NOMO-1 treated with dmso at 0.1 percent for 144 hours (cell line): ENCODE results near the gene SYNGR3.
"Not testable (repeated sequence)": the region's sequence is repeated elsewhere in the genome, so short reads cannot be mapped to it uniquely, and the experiment has no call there.

Experiments
- DNase-seq: peaks from one replicate; lab custom pipeline; 2025; ENCODE audit not compliant: unreplicated experiment; lab: John Stamatoyannopoulos, UW

SYNGR3 gene, protein sequence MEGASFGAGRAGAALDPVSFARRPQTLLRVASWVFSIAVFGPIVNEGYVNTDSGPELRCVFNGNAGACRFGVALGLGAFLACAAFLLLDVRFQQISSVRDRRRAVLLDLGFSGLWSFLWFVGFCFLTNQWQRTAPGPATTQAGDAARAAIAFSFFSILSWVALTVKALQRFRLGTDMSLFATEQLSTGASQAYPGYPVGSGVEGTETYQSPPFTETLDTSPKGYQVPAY

DNA sequence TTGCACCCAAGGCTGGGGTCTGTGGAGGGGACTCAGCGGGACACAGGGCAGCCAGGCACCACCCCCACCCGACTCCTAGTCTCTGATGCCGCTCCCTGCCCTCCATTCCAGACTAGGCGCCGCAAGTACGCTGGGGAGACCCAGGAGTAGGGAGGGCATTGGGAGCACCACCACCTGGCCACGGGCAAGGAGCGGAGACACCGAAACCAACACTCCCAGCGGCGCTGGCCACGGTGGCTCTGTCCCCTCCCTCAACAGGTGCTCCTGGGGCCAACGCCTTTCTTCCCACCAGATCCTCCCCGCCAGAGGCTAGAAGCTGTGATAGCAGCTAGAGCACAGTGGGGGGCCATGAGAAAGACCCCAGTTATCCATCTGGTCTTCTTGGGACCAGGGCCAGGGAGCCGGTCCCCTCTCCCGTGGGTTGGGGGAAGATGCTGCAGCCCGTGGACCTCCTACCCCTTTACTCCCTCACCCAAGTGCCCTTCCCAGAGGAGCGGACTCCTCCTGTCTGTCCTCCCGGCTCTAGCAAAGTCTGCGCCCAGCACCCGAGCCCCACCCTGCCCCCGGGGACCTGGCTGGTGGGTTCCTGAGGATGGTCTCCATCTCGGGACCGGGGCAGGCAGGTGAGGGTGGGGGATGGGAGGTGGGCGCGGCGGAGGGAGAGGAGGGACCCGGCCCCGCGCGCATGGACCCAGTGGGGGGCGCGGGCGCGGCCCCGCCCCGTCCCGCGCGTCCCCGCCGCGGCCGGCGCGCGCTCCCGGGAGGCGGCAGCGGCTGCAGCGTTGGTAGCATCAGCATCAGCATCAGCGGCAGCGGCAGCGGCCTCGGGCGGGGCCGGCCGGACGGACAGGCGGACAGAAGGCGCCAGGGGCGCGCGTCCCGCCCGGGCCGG lies at the start of gene SYNGR3:
SYNGR3 (plus strand) TSS at position 762 of the 892 bp plus-strand sequence. CDS start 133 bp downstream, outside the sequence.
- no peak for DNase-seq

GRCh38 chr16:1940273-1941161 lies 49.3 kb upstream of the SYNGR3 start:
- no peak for DNase-seq

DNA sequence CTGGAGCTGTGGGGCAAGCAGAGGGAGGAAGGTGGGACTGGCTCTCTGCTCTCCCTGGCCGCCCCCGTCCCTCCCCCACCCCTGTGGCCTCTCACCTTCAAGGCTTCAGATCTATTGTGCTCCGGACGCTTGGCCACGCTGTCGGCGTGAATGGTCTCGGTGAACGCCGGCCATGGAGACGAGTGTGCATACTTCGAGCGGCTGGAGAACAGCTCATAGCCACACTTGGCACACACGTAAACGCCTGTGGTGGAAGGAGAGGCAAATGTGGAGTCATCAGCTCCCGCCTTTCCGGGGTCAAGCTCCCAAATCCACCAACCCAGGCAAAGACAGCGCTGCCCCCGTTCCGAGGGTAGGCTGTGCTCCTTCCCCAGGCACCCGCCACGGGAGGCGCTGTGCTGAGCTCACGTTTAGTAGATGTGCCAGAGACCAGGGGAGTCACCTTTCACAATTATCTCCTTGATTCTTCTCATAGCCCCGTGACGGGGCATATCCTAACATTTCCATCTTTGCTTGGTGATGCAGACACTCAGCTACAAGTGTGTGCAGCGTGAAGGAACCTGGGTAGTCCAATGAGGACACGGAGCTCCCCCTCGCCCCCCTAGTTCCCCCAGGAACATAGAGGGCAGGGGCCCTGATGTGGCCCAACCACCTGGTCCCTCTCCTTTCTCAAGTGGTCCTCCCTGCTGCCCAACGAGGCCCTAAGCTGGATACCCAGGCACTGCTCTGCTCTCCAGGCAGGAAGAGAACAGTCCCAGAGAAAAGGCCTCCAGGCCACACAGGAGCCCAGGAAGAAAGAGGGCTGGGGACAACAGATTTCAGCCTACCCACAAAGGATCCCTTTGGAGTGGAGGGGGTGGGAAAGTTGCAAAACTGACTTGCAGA lies 48.4 kb upstream of the SYNGR3 start:
- peak; percentile 36 for DNase-seq

- DNase-seq, result peak; percentile 55
Observed at GRCh38 chr16:1942047-1942809, 47.5 kb upstream of the SYNGR3 start.

GRCh38 chr16:1942810-1943726 lies 46.7 kb upstream of the SYNGR3 start, which contains the start of gene MSRB1:
Gene MSRB1 (minus strand): TSS chr16:1943199. CDS start chr16:1943156, 43 bp downstream.
- peak; percentile 98 for DNase-seq

DNA sequence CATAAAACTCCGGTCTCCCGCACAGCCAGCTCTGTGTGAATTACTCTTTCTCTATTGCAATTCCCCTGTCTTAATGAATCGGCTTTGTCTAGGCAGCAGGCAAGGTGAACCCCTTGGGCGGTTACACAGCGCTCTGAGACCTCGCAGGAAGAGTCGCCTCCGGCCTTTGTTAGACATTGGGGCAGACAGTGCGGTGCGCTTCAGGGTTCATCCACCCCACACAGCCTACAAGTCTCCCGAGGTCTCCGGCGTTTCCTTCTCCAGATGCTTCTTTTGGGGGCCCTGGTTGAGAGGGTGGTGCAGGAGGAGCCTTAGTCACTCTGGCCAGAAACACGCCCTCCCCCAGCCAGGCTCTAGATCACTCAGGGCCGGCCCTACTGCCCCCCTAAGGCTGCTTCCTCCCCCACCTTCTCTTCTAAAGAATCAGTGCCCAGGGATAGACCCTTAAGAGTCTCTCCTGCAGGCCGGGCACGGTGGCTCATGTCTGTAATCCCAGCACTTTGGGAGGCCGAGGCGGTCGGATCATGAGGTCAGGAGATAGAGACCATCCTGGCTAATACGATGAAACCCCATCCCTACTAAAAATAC lies 45.1 kb upstream of the SYNGR3 start:
- DNase-seq, result no peak

DNA sequence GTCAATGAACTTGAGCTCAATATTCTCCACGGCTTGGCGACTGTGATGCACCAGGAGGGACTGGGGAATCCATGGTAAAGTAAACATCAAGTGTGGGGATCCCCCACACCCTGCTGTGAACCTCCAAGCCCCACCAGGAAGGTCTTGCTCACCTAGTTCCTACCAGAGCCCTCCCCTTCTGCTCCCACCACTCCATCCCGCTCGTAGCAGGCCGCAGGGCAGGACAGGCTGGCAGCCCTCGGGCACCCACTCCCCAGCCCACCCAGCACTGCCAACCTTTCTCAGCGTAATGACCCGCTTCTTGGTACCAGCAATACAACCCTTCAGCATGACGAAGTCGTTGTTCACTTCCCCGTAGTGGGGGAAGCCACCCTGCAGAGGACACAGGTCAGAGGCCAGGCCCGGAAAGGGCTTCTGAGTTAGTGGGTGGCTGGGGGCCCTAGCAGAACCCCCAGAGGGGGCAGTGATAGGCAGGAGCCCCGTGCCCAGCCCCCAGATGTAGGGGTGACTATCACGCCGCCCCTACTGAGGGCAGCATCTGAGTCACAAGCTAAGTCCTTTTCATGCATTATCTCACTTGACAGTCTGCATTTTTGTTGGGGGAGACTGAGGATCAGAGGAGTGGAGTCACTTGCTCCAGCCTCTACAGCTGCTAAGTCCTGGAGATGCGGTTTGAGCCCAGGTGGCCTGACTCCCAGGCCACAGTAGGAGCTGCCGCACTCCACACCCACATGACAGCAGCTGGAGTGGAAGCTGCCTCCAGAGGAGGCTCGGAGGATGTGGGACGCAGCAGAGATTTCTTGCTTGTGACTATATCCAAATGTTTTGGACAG lies 44.0 kb upstream of the SYNGR3 start:
- no peak for DNase-seq

DNA sequence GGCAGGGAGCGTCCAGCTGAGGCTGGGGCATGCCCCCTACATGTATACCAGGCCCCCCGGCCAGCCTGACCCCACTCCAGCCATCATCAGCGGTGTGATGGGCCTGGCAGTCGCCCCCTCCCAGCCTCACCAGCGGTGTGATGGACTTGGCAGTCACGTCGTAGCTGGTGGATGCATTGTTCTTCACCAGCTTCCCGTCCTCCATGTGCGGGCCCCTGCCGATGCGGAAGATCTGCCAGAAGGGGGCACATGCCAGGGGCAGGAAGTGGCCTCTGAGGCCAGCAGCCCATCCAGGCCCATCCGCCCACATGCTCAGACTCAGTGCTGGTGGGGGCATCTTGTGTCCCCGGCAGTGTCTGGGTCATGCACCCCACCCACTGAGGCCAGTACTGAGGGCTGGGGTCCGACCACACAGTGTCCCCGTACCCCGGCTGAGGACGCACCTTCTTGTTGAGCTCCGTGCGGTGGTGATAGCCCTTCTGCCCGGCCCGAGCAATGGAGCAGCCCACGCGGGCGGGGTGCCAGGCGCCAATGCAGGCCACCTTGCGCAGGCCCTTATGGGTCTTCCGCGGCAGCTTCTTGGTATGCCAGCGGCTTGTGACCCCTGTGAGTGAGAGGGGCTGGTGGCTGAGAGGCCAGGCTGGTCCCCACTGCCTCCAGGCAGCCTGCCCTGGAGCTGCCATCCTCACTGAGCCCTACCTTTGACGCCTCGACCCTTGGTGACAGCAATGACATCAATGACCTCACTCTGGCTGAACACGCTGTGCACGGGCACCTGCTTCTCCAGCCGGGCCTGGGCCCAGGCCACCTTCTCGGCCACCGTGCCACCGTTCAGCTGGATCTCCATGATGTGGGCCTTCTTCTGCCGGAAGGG lies 43.0 kb upstream of the SYNGR3 start:
- DNase-seq, result no peak

DNA sequence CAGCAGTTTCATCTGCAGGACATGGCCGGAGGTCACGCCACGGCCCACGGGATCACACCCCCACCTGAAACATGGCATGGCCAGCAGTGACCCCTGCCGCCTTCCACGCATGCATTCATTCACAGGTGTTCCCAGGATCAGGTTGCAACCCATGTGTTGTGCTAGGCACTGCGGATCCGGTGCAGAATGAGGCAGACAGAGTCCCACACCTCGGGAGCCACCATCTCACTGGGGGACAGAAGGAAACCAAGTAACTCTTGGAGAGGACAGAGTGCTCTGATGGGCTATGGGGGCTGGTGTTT lies 42.5 kb upstream of the SYNGR3 start:
- DNase-seq, result no peak

GRCh38 chr16:1949507-1949906 lies 40.3 kb upstream of the SYNGR3 start:
- no peak for DNase-seq

- no peak for DNase-seq
Observed at GRCh38 chr16:1950047-1950446, 39.7 kb upstream of the SYNGR3 start.

DNA sequence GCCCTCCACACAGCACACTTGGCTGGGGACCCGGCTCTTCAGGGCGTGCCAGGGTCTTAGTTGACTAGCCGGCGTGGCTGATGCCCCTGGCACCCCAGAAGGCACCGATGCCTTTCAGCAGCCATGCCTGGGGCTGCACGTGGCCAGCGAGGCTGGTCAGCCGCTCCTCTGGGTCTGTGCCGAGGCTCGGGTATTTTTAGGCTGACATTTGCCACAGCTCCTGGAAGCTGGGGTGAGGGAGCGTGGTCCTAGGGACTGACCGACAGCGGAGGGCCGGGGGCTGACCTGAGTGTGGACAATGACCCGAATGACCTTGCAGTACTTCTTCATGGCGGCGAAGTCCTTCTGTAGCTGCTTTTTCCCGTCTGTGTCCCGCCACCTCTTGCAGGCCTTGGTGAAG lies 39.2 kb upstream of the SYNGR3 start:
- no peak for DNase-seq

DNA sequence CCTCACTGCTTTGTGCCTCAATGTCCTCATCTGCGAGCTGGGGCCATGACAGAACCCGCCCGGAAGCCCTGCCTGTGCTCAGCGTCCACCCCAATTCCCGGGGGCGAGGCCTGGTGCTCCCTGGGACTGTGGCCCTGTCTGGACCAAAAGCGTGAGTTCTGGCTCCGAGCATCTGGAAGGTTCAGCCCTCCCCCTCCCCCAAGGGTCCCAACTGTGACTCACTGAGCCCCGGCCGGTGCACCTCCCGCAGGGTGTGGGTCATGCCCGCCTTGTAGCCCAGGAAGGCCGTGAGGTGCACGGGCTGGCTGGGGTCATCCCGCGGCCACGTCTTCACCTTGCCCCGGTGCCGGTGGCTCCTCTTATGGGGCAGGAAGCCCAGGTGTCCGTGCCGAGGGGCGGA lies 36.0 kb upstream of the SYNGR3 start:
- DNase-seq, result no peak

- not testable (repeated sequence) for DNase-seq
Observed at GRCh38 chr16:1957434-1958142, 32.2 kb upstream of the SYNGR3 start.

DNA sequence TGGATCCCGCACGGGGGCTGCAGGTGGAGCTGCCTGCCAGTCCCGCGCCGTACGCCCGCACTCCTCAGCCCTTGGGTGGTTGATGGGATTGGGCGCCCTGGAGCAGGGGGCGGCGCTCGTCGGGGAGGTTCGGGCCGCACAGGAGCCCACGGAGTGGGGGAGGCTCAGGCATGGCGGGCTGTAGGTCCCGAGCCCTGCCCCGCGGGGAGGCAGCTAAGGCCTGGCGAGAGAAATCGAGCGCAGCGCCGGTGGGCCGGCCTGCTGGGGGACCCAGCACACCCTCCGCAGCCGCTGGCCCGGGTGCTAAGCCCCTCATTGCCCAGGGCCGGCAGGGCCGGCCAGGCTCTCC lies 31.7 kb upstream of the SYNGR3 start:
- DNase-seq, result not testable (repeated sequence)

GRCh38 chr16:1958715-1959268 lies 31.0 kb upstream of the SYNGR3 start:
- no peak for DNase-seq
